SU-DHL-6 (cell line): ENCODE measurements around the gene CNOT11.

Source experiments
- CTCF ChIP-seq: fragments of 200-600 bp; sonication (generic); IDR thresholded peaks from one replicate; pipeline ENCODE4 v1.5.1; 2017; ENCODE audit warnings: antibody characterized with exemption, mild to moderate bottlenecking, low read length, moderate library complexity; ENCODE audit not compliant: insufficient read depth, poor library complexity, severe bottlenecking
- EZH2phosphoT487 ChIP-seq: fragments of 200-600 bp; sonication (generic), shearing (Covaris generic); conservative IDR thresholded peaks from 2 replicates; pipeline ENCODE4 v1.6.1; 2018; ENCODE audit warnings: mild to moderate bottlenecking, antibody characterized with exemption, low read length, moderate library complexity, mixed read lengths

GRCh38 chr2:101256316-101256715 lies 3.6 kb downstream of the CNOT11 start:
- no peak for TF ChIP-seq CTCF
- no peak for TF ChIP-seq EZH2phosphoT487
